Measurements from ENCODE around the gene PAX1.

PAX1 gene

DNA sequence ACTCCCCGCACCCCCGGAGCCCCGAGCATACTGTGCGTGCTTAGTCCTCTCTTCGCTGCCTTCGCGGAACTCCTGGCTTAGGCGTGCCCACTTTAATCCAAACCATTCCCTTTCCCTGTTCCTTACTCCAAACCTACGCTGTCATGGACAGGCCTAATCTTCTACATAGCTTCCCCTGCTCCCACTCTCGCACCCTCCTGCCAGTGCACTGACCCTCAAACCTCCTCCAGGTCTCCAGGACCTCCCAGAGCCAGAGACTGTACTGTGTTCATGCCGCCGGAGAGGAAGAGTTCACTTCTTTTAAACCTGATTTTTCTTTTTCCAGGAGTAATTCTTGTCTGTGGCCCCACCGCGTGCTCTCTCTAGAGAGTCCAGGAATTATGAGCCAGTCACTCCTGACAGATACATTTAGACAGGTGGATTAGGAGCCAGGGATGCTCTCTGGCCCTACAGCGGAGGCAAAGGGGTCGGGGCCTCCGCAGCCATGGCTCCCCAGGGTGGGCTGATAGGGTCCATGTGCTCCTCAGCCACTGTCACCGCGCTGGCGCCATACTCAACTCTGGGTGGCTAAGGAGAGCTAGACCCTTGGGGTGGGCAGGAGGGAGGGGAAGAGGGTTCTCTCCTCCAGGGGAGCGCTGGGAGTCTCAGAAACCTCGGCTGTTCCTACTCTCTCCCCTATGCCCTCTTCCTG lies 1.6 kb upstream of the PAX1 start:
- no peak for DNase-seq

DNA sequence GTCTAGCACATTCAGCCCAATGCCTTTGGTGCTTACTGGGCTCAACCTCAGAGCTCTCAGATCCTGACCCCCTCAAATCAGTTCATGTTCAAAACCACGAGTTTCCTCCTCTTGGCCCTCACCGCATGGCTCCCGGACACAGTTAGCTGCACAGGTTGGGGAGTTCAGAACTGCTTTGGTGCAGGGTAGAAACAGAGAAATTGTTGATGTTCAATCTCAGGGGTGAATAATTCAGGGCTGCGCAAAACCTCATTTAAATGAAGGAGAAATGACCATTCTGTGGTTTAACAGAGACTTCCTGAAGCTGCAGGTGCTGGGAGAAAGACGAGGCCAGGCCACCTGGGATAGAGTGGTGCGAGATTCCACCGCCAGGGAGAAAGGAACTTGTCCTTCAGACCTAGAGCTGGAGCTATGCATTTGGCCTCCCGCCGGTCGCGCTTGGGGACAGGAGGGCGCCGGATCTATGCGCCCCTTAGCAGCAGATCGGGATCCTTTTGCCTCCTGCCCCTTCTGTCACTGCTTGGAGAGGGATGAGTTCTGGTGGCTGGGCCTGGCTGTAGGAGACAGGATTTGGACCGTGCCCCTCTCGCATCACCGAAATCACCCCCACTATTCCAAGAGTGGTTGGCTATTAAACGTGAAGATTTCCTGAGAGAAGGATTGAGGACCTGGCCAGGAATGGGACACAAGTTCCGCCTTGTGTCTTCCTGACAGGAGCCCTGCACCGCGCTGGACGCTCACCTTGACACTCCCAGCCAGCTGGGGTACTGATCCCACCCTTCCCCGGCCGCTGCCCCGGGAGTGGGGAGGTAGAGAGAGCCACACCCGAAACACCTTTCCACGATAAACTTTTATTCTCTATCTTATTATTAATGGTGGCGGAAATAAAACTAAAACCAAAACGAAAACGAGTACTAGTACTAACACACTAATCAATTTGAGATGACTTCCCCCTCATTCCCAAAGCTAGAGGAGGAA lies 767 bp upstream of the PAX1 start:
- no peak for DNase-seq

DNA sequence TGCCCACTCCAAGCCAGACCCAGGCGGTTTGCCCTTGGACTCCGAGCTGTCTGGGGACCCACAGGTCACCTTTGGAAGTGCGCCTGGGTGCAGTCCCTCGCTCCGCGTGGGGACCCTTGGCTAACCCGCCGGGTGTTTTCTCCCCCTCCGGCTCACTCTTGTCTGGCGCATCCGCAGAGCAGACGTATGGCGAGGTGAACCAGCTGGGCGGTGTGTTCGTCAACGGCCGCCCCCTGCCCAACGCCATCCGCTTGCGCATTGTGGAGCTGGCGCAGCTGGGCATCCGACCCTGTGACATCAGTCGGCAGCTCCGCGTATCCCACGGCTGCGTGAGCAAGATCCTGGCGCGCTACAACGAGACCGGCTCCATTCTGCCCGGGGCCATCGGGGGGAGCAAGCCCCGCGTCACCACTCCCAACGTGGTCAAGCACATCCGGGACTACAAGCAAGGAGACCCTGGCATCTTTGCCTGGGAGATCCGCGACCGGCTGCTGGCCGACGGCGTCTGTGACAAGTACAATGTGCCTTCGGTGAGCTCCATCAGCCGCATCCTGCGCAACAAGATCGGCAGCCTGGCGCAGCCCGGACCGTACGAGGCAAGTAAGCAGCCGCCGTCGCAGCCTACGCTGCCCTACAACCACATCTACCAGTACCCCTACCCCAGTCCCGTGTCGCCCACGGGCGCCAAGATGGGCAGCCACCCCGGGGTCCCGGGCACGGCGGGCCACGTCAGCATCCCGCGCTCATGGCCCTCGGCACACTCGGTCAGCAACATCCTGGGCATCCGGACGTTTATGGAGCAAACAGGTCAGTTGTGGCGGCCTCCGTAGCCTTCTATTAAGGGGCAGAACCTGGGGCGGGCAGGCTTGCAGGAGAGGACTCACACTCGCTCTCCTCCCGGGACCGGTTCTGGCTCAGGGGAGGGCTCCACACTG lies 1.1 kb downstream of the PAX1 start:
- DNase-seq = no peak

DNA sequence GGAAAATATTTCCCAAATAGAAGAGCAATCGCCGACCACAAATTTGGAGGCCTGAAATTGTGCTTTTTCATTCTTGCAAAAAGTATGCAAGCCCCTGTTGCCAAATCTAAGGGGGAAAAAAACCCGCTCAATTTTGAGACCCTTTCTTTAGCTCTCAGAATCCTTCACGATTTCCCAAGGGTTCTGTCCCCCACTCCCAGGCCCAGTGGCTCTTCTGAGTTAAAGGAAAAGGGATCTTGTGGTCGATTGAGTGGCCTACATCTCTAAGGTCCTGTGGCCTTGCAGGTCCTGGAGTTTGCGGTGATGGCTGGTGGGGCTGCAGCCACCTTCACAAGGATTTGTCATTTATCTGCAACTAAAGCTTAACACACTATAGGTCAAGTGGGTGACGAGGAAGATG lies 1.8 kb downstream of the PAX1 start:
- DNase-seq = no peak

GRCh38 chr20:21707999-21708737 lies 2.7 kb downstream of the PAX1 start:
- no peak for DNase-seq

DNA sequence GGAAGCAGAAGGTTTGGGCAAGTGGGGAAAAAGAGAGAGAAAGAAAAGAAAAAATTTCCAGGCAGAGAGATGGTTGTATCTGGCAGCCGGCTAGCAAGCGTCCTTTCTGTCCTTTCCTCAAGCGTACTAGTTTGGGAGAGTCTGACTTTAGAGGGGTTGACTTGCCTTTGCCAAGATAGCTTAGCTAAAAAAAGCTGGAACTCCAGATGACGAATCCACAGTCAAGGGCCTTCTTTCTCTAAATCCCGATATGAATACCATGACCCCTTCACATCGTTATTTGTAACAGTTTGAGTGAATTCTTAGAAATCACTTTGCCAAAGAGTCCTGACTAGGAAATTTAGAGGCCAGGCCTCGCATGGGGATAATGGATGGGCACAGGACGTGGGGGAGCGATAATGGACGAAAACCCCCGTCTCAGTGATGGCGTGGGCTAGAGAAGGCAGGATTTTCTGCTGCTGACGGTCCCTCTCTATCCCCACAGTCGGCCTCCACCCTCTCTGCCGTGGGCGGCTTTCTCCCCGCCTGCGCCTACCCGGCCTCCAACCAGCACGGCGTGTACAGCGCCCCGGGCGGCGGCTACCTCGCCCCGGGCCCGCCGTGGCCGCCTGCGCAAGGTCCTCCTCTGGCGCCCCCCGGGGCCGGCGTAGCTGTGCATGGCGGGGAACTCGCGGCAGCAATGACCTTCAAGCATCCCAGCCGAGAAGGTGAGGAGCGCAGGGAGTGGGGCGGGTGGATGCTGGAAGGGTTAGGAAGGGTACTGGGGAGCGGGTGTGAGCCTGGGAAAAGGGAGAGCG lies 3.5 kb downstream of the PAX1 start:
- DNase-seq = no peak

- no peak for DNase-seq
Measured at GRCh38 chr20:21709535-21709904, 4.1 kb downstream of the PAX1 start.

GRCh38 chr20:21710341-21710740 lies 4.9 kb downstream of the PAX1 start:
- no peak for DNase-seq

- no peak for DNase-seq
Measured at GRCh38 chr20:21710863-21711431, 5.5 kb downstream of the PAX1 start.

- DNase-seq = no peak
Measured at GRCh38 chr20:21712443-21713059, 7.1 kb downstream of the PAX1 start.

GRCh38 chr20:21713470-21713869 lies 8.0 kb downstream of the PAX1 start:
- DNase-seq = no peak

GRCh38 chr20:21713901-21714296 lies 8.4 kb downstream of the PAX1 start:
- DNase-seq = no peak

GRCh38 chr20:21714297-21715192 lies 9.1 kb downstream of the PAX1 start:
- no peak for DNase-seq

- no peak for DNase-seq
Measured at GRCh38 chr20:21715193-21715881, 9.9 kb downstream of the PAX1 start.

GRCh38 chr20:21719592-21720214 lies 14.2 kb downstream of the PAX1 start:
- peak; percentile 28 for DNase-seq

- no peak for DNase-seq
Measured at GRCh38 chr20:21725892-21726291, 20.4 kb downstream of the PAX1 start.

DNA sequence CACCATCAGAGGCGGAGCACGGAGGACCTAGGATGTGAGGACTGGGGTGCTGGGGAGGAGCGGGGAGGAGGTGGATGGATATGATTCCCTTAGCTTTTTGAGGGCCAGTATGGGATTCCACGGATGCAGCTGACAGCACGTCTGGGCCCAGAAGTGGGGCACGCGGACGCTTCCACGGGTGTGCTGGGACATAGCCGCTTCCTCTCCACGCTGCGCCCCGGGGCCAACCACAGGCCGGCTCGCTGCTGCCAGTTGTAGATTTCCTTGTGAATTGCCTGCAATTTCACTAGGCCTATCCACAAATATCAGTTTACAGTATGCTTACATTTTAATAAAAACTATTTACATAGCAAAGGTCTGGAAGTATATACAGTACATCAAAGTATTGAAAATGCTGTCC lies 23.9 kb downstream of the PAX1 start:
- no peak for DNase-seq

DNA sequence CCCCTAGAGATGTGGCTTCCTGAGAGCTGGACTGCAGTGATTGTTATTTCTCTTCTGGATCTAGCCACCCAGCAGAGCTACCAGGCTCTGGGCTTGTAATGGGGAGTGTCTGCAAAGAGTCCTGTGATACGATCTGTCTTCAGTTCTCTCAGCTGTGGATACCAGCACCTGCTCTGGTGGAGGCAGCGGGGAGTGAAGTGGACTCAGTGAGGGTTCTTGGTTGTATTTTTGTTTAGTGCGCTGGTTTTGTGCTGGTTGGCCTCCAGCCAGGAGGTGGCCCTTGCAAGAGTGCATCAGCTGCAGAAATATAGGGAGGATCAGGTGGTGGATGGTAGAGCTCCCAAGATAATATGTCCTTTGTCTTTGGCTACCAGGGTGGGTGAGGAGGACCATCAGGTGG lies 33.7 kb downstream of the PAX1 start:
- no peak for DNase-seq

- no peak for DNase-seq
Measured at GRCh38 chr20:21739682-21740081, 34.2 kb downstream of the PAX1 start.
